ENCODE results near the gene ACOX1.

ACOX1 gene

DNA sequence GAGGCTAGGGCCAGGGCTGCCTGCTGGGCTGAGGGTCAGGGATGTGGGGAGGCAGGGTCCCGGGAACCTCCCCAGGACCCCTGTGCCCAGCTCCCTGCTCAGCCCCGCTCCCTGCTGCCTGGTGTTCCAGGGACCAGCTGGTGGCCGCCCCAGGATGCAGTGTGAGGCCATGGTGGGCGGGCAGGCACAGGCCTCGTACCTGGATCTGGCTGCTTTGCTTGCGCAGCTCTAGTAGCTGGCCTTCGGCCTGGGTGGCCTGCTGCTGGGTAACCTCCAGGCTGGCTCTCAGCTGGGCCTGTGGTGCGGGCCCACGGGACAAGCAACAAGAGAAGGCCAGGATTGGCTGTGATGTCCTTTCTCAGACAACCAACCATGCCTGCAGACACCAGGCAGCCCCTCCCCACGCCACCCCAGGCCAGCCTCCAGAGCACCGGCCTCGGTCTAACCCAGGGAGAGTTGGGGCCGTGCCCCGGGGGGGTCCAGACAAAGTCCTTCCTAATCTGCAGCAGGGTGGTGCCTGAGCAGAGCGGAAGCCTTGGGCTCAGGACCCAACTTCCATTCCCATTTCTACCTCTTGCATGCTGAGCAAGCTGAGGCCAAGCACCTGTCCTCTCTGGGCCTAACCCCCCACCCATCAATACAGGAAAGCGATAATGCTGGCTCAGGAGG lies 86.3 kb downstream of the ACOX1 start:
- no peak for DNase-seq (ENCODE audit: low read depth)
- TF ChIP-seq, protein P1, sequence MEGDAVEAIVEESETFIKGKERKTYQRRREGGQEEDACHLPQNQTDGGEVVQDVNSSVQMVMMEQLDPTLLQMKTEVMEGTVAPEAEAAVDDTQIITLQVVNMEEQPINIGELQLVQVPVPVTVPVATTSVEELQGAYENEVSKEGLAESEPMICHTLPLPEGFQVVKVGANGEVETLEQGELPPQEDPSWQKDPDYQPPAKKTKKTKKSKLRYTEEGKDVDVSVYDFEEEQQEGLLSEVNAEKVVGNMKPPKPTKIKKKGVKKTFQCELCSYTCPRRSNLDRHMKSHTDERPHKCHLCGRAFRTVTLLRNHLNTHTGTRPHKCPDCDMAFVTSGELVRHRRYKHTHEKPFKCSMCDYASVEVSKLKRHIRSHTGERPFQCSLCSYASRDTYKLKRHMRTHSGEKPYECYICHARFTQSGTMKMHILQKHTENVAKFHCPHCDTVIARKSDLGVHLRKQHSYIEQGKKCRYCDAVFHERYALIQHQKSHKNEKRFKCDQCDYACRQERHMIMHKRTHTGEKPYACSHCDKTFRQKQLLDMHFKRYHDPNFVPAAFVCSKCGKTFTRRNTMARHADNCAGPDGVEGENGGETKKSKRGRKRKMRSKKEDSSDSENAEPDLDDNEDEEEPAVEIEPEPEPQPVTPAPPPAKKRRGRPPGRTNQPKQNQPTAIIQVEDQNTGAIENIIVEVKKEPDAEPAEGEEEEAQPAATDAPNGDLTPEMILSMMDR (conservative IDR thresholded peaks at IDR 0.05; ENCODE audit: control insufficient read depth, insufficient read depth, low read depth, low read length): no peak
- H3K4me3 ChIP-seq (ENCODE audit: control insufficient read depth, low read depth, low read length): no peak overlapping the region

DNA sequence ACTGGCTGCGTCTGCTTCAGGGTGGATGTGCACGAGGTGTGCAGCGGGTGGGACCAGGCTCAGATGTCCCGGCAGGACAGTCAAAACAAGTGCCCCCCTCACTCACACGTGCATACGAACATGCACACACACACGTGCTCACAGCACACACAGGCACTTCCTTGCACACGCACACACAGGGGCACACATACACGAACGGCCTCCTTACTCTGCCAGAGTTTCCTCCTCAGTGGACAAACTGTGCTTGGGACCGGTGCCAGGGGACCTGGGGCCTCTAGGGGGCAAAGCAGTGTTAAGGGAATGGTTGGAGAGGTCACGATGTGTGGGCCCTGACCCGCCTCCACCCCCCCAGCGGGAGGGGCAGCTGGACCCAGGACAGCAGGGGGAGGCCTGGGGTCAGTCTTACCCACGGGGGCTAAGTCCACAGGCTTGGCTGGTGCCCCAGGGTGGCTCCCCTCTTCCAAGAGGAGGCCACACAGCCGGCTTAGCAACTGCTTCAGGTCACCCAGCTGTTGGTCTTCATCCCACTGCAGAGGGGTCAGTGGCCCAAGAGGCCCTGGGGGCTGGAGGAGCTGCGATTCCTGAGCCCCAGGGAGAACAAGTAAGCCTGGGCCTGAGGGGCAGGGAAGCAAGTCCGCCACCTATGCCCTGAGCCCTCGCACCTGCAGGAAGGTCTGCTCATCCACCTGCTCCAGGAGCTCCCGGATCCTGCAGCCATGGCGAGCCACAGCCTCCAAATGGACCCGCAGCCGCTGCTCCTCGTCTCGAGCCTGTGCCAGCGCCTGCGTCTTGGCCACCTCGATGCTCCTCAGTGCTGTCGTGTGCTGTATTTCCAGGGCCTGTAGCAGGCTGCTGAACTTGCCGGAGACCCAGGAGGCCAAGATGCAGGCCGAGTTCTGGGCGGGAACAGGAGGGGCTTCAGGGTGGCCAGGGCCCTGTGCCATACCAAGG lies 87.1 kb downstream of the ACOX1 start:
- no peak overlapping the region for H3K4me3 ChIP-seq (ENCODE audit: control insufficient read depth, low read depth, low read length)
- DNase-seq (ENCODE audit: low read depth): no peak

More for the DNA sequence above, 87.1 kb downstream of the ACOX1 start:
- TF ChIP-seq, protein P1 (conservative IDR thresholded peaks at IDR 0.05; ENCODE audit: control insufficient read depth, insufficient read depth, low read depth, low read length): no peak

Measured in fibroblast of mammary gland (primary cell).